Measurements from ENCODE around the gene MAP7.

Gene MAP7

GRCh38 chr6:136579800-136580199 is 29.6 kb upstream of the MAP7 start:
- ChIA-PET POLR2A (no interaction called here), CTCF (interaction anchor here (1.3 to 1.4 kb wide), 2 partner anchors 9 to 23 kb away, joined by 3 read pairs; no protein-coding TSS in a partner anchor)
- TF ChIP-seq, protein P1, sequence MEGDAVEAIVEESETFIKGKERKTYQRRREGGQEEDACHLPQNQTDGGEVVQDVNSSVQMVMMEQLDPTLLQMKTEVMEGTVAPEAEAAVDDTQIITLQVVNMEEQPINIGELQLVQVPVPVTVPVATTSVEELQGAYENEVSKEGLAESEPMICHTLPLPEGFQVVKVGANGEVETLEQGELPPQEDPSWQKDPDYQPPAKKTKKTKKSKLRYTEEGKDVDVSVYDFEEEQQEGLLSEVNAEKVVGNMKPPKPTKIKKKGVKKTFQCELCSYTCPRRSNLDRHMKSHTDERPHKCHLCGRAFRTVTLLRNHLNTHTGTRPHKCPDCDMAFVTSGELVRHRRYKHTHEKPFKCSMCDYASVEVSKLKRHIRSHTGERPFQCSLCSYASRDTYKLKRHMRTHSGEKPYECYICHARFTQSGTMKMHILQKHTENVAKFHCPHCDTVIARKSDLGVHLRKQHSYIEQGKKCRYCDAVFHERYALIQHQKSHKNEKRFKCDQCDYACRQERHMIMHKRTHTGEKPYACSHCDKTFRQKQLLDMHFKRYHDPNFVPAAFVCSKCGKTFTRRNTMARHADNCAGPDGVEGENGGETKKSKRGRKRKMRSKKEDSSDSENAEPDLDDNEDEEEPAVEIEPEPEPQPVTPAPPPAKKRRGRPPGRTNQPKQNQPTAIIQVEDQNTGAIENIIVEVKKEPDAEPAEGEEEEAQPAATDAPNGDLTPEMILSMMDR (IDR thresholded peaks at IDR 0.05; ENCODE audit: control extremely low read depth, extremely low read depth, low read depth, missing control alignments), result no peak
- DNase-seq (ENCODE audit: extremely low spot score), result no peak

- ChIA-PET CTCF (no interaction called here), POLR2A (no interaction called here)
- DNase-seq (ENCODE audit: extremely low spot score), result no peak
- TF ChIP-seq, protein P1 (IDR thresholded peaks at IDR 0.05; ENCODE audit: control extremely low read depth, extremely low read depth, low read depth, missing control alignments), result no peak
Measured at GRCh38 chr6:136576821-136577220, 26.6 kb upstream of the MAP7 start.

DNA sequence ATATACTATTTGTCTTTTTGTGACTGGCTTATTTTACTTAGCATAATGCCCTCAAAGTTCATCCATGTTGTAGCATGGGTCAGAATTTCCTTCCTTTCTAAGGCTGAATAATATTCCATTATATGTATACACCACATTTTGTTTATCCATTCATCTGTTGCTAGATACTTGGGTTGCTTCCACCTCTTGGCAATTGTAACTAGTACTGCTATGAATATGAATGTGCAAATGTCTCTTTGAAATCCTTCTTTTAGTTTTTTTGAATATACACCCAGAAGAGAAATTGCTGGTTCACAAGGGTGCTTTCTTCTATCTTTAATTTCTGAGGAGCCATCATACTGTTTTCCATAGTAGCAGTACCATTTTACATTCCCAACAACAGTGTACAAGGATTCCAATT is 21.3 kb upstream of the MAP7 start:
- TF ChIP-seq, protein P1 (IDR thresholded peaks at IDR 0.05; ENCODE audit: control extremely low read depth, extremely low read depth, low read depth, missing control alignments), result no peak
- DNase-seq (ENCODE audit: extremely low spot score), result no peak
- ChIA-PET POLR2A (no interaction called here), CTCF (no interaction called here)

DNA sequence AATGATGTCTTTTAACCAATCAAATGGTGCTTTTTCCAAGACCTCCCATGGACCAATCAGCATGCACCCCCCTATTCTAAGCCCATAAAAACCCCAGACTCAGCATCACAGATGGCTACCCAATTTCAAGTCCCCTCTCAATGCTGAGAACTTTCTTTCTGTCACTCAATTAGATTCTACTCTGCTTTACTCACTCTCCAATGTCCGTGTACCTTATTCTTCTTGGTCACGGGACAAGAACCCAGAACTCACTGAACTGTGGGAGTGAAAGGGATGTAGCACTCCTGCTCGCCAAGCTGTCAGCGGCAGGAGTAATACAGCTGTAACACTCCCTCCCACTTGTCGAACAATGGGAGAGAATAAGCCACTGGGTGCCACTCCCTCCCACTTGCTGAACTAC is 20.8 kb upstream of the MAP7 start:
- ChIA-PET CTCF (no interaction called here), POLR2A (no interaction called here)
- TF ChIP-seq, protein P1 (IDR thresholded peaks at IDR 0.05; ENCODE audit: control extremely low read depth, extremely low read depth, low read depth, missing control alignments), result no peak
- no peak for DNase-seq (ENCODE audit: extremely low spot score)

DNA sequence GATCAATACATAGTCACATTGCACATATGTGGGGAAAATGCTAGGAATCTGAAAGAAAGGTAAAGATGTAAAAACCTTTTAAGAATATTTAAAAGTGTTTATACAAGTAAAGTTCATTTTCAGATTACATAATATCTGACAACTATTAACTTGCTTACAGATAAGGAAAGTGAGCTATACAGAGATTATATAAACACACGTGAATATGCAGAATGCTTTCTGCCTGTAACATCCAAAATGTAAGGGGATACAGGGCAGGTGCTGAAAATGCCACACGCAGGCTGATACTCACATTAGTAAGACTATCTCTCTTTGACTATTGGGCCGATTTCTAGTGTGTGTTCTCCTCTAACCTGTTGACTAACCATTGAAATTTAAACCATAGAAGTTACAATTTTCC is 17.9 kb upstream of the MAP7 start:
- CTCF ChIA-PET, result no interaction called here
- TF ChIP-seq, protein P1 (IDR thresholded peaks at IDR 0.05; ENCODE audit: control extremely low read depth, extremely low read depth, low read depth, missing control alignments), result no peak

GRCh38 chr6:136567688-136568087 is 17.5 kb upstream of the MAP7 start:
- ChIA-PET CTCF (interaction anchor here (1.0 kb wide), 1 partner anchor 225 kb away, joined by 3 read pairs; the partner anchor contains the start of gene MAP3K5), POLR2A (no interaction called here)
- no peak for DNase-seq (ENCODE audit: extremely low spot score)
- TF ChIP-seq, protein P1 (IDR thresholded peaks at IDR 0.05; ENCODE audit: control extremely low read depth, extremely low read depth, low read depth, missing control alignments), result no peak

More for the DNA sequence above, 17.9 kb upstream of the MAP7 start:
- POLR2A ChIA-PET, result no interaction called here
- DNase-seq (ENCODE audit: extremely low spot score), result no peak

DNA sequence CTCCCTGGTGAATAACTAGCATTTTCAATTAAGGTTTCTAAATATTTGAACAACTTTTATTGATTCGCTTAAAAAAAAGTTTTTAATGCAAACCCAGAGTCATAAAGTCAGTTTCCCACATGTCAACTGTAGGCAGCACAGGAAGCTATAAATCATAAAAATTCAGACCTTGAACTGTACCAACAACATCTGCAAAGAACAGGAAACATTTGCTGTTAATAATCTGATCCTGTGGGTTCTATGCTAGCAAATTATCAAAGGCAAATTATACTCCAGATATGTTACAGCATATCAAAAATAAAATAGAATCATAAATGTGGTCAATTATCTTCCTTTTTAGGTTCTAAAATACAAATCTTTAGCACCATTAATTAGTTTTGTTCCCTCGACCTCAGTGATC is 16.6 kb upstream of the MAP7 start:
- ChIA-PET POLR2A (no interaction called here), CTCF (interaction anchor here (1.0 to 1.2 kb wide), 2 partner anchors 15 to 225 kb away, joined by 3 read pairs; partner anchors contain the start of gene MAP3K5)
- no peak for DNase-seq (ENCODE audit: extremely low spot score)
- TF ChIP-seq, protein P1 (IDR thresholded peaks at IDR 0.05; ENCODE audit: control extremely low read depth, extremely low read depth, low read depth, missing control alignments), result no peak
